ENCODE measurements around the gene RBM26.

Gene RBM26

DNA sequence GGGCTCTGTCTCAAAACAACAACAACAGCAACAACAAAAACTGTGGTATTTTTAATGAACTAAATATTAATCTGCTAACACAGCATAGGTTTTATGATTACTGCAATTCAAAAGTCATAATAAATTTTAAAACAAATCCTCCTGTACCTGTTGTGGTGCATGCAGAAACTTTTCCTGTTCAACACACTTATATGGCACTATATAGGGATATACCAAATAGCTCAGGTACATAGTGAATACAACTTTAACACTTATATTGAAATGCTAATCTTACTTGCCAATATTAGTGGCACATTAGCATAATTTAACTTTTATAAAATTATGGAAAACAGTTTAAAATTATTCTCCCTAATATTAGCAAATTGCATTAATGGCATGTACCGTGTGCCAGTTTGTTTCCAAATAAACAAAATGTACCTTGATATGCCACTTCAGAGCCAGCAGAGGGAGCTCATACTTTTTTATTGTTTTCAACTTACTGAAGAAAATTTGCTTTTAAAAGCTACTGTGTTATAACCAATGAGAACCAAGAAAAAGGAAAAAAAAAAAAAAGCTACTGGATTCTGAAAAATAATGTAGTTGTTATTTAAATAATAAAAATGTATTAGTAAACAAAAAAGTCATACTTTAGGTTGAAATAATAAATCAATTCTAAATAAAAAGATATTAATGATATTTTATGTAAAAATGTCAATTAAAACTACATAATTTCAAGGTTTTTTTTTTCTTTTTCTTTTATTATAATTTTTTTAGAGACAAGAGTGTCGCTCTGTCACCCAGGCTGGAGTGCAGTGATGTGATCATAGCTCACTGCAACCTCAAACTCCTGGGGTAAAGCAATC is 18.0 kb upstream of the RBM26 start:
- H3K27me3 ChIP-seq (ENCODE audit: control insufficient read depth, insufficient read depth, low read length, poor library complexity, severe bottlenecking) = no peaks in the 10 kb centered on the region
- 83 to 86% methylated on average over 1 to 2 of the region's 2 CpGs for WGBS, 2 experiments
- H3K36me3 ChIP-seq (ENCODE audit: control insufficient read depth, insufficient read depth, low read length) = no peaks in the 10 kb centered on the region
- no peak overlapping the region for H3K4me3 ChIP-seq (ENCODE audit: insufficient read depth, low read depth, low read length)
- no peak overlapping the region for H3K27ac ChIP-seq (ENCODE audit: insufficient read depth, low read depth, low read length, poor library complexity, severe bottlenecking)
- no peaks in the 10 kb centered on the region for H3K9me3 ChIP-seq (ENCODE audit: control insufficient read depth, low read length)
- H3K4me1 ChIP-seq (ENCODE audit: control insufficient read depth, insufficient read depth, low read length) = peaks cover 5% of the 10 kb centered on the region

DNA sequence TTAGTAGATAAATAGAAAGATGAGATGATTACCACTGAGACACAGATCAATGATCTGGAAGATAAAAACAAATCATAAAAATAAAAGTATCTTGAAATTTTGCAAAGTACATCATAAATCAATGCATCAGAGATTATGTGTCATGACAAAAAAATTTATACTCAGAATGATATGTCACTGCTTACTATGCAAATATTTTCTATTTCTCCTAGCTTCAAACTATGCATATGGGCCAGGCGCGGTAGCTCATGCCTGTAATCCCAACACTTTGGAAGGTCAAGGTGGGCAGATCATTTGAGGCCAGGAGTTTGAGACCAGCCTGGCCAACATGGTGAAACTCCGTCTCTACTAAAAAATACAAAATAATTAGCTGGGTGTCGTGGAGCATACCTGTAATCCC is 17.3 kb upstream of the RBM26 start:
- H3K4me1 ChIP-seq (ENCODE audit: control insufficient read depth, insufficient read depth, low read length) = peaks cover 5% of the 10 kb centered on the region
- no peak overlapping the region for H3K4me3 ChIP-seq (ENCODE audit: insufficient read depth, low read depth, low read length)
- H3K27me3 ChIP-seq (ENCODE audit: control insufficient read depth, insufficient read depth, low read length, poor library complexity, severe bottlenecking) = no peaks in the 10 kb centered on the region
- no peak overlapping the region for H3K27ac ChIP-seq (ENCODE audit: insufficient read depth, low read depth, low read length, poor library complexity, severe bottlenecking)
- H3K36me3 ChIP-seq (ENCODE audit: control insufficient read depth, insufficient read depth, low read length) = no peaks in the 10 kb centered on the region
- 86 to 90% methylated on average over 4 of the region's 4 CpGs for WGBS, 2 experiments
- H3K9me3 ChIP-seq (ENCODE audit: control insufficient read depth, low read length) = no peaks in the 10 kb centered on the region

DNA sequence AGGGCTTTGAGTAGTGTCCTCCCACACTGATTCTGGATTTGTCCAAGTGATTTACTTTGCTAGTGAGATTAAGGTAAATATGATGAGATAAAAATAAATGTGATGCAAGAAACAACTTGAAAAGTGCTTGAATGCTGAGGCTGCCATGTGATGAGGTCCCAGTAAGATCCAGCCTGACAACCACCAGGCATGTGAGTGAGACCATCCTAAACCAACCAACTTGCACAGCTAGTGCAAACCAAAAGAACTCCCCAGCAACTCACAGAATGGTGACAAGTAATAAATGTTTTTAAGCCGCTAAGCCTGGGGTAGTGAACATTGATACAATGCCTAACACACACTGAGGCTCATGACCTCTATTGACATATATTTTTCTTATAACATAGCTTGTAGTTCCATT is 13.3 kb upstream of the RBM26 start:
- WGBS, 2 experiments = 92 to 100% methylated on average over 1 of the region's 1 CpG
- no peak overlapping the region for H3K27ac ChIP-seq (ENCODE audit: insufficient read depth, low read depth, low read length, poor library complexity, severe bottlenecking)
- H3K4me1 ChIP-seq (ENCODE audit: control insufficient read depth, insufficient read depth, low read length) = no peaks in the 10 kb centered on the region
- H3K4me3 ChIP-seq (ENCODE audit: insufficient read depth, low read depth, low read length) = no peak overlapping the region
- H3K9me3 ChIP-seq (ENCODE audit: control insufficient read depth, low read length) = no peaks in the 10 kb centered on the region
- H3K27me3 ChIP-seq (ENCODE audit: control insufficient read depth, insufficient read depth, low read length, poor library complexity, severe bottlenecking) = no peaks in the 10 kb centered on the region
- H3K36me3 ChIP-seq (ENCODE audit: control insufficient read depth, insufficient read depth, low read length) = no peaks in the 10 kb centered on the region

DNA sequence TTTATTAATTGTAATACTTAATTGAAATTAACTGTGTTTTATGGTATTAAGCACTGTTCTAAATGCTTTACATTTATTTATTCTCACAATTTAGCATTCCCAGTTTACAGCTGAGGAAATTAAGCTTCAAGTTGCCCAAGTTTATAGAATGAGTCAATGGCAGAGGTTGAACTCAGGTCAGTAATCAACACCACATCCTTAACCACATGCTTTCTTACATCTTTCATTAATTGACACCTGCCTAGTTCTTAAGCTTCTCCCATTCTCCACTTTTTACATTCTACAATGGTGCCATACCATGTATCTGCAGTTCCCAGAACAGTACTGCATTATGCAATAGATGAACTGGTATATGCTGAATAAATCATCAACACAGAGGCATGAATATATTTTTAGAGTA is 11.7 kb upstream of the RBM26 start:
- Histone ChIP-seq H3K27ac (ENCODE audit: insufficient read depth, low read depth, low read length, poor library complexity, severe bottlenecking) (no peak overlapping the region), H3K9me3 (ENCODE audit: control insufficient read depth, low read length) (no peaks in the 10 kb centered on the region), H3K4me3 (ENCODE audit: insufficient read depth, low read depth, low read length) (no peak overlapping the region), H3K27me3 (ENCODE audit: control insufficient read depth, insufficient read depth, low read length, poor library complexity, severe bottlenecking) (no peaks in the 10 kb centered on the region), H3K36me3 (ENCODE audit: control insufficient read depth, insufficient read depth, low read length) (no peaks in the 10 kb centered on the region), H3K4me1 (ENCODE audit: control insufficient read depth, insufficient read depth, low read length) (no peaks in the 10 kb centered on the region)

DNA sequence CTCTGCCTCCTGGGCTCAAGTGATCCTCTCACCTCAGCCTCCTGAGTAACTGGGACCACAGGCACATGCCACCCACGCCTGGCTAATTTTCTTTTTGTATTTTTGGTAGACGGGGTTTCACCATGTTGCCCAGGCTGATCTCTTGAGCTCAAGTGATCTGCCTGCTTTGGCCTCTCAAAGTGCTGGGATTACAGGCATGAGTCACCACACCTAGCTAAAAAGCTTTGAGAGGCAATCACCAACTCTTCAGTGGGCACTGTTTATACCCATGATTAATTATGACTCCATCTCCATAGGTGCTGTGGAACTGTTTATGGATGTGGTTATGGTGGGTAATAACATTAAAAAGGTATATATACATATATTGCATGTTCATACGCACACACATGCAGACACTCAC is 7.5 kb upstream of the RBM26 start:
- H3K4me3 ChIP-seq (ENCODE audit: insufficient read depth, low read depth, low read length) = no peak overlapping the region
- no peaks in the 10 kb centered on the region for H3K27me3 ChIP-seq (ENCODE audit: control insufficient read depth, insufficient read depth, low read length, poor library complexity, severe bottlenecking)
- no peaks in the 10 kb centered on the region for H3K9me3 ChIP-seq (ENCODE audit: control insufficient read depth, low read length)
- WGBS, 2 experiments = 90% methylated on average over 2 of the region's 3 CpGs
- no peaks in the 10 kb centered on the region for H3K36me3 ChIP-seq (ENCODE audit: control insufficient read depth, insufficient read depth, low read length)
- no peak overlapping the region for H3K27ac ChIP-seq (ENCODE audit: insufficient read depth, low read depth, low read length, poor library complexity, severe bottlenecking)
- H3K4me1 ChIP-seq (ENCODE audit: control insufficient read depth, insufficient read depth, low read length) = no peaks in the 10 kb centered on the region

- Histone ChIP-seq H3K4me1 (ENCODE audit: control insufficient read depth, insufficient read depth, low read length) (peaks cover 13% of the 10 kb centered on the region), H3K9me3 (ENCODE audit: control insufficient read depth, low read length) (no peaks in the 10 kb centered on the region), H3K4me3 (ENCODE audit: insufficient read depth, low read depth, low read length) (no peak overlapping the region), H3K27ac (ENCODE audit: insufficient read depth, low read depth, low read length, poor library complexity, severe bottlenecking) (no peak overlapping the region), H3K27me3 (ENCODE audit: control insufficient read depth, insufficient read depth, low read length, poor library complexity, severe bottlenecking) (no peaks in the 10 kb centered on the region), H3K36me3 (ENCODE audit: control insufficient read depth, insufficient read depth, low read length) (no peaks in the 10 kb centered on the region)
- WGBS, 2 experiments = 66 to 69% methylated on average over 4 of the region's 4 CpGs
Measured at GRCh38 chr13:79409828-79410227, 3.8 kb upstream of the RBM26 start.

DNA sequence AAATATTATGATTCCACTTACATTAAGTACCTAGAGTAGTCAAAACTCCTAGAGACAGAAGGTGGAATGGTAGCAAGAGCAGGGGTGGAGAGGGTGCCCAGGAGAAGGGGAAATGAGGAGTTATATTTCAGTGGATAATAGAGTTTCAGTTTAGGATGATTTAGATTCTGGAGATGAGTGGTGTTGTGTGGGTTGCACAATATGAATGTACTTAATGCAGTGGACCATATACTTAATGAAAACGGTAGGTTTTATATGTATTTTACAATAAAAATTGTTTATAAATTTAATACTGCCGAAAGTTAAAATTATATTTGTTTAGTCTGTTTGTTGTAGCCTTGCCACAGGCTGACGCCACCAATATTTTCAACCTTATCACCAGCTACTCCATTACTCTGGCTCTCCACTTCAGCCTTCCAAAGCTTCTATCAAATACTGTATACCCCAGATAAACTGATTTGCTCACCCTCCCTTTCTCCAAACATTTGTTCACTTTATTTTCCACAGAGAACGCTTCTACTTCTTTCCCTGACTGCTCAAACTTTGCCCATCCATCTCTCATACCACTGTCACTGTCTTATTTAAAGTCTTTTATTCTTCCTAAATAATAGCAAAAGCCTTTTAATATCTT is 1.4 kb upstream of the RBM26 start:
- 96 to 100% methylated on average over 2 to 3 of the region's 4 CpGs for WGBS, 2 experiments
- no peak overlapping the region for H3K27ac ChIP-seq (ENCODE audit: insufficient read depth, low read depth, low read length, poor library complexity, severe bottlenecking)

GRCh38 chr13:79406597-79406908 is 498 bp upstream of the RBM26 start:
- Histone ChIP-seq H3K36me3 (ENCODE audit: control insufficient read depth, insufficient read depth, low read length) (no peaks in the 10 kb centered on the region), H3K9me3 (ENCODE audit: control insufficient read depth, low read length) (no peaks in the 10 kb centered on the region), H3K4me3 (ENCODE audit: insufficient read depth, low read depth, low read length) (peak overlapping the region; percentile 84), H3K4me1 (ENCODE audit: control insufficient read depth, insufficient read depth, low read length) (peaks cover 13% of the 10 kb centered on the region), H3K27me3 (ENCODE audit: control insufficient read depth, insufficient read depth, low read length, poor library complexity, severe bottlenecking) (no peaks in the 10 kb centered on the region), H3K27ac (ENCODE audit: insufficient read depth, low read depth, low read length, poor library complexity, severe bottlenecking) (peak overlapping the region; percentile 41)
- WGBS, 2 experiments = 0 to 4% methylated on average over 2 to 3 of the region's 4 CpGs

More for the DNA sequence above, 1.4 kb upstream of the RBM26 start:
- H3K9me3 ChIP-seq (ENCODE audit: control insufficient read depth, low read length) = no peaks in the 10 kb centered on the region
- H3K4me1 ChIP-seq (ENCODE audit: control insufficient read depth, insufficient read depth, low read length) = peaks cover 13% of the 10 kb centered on the region
- peak overlapping the region; percentile 84 for H3K4me3 ChIP-seq (ENCODE audit: insufficient read depth, low read depth, low read length)
- H3K27me3 ChIP-seq (ENCODE audit: control insufficient read depth, insufficient read depth, low read length, poor library complexity, severe bottlenecking) = no peaks in the 10 kb centered on the region
- no peaks in the 10 kb centered on the region for H3K36me3 ChIP-seq (ENCODE audit: control insufficient read depth, insufficient read depth, low read length)

GRCh38 chr13:79405501-79405830 is 589 bp downstream of the RBM26 start:
- Histone ChIP-seq H3K4me3 (ENCODE audit: insufficient read depth, low read depth, low read length) (peak overlapping the region; percentile 84), H3K9me3 (ENCODE audit: control insufficient read depth, low read length) (no peaks in the 10 kb centered on the region), H3K27me3 (ENCODE audit: control insufficient read depth, insufficient read depth, low read length, poor library complexity, severe bottlenecking) (no peaks in the 10 kb centered on the region), H3K36me3 (ENCODE audit: control insufficient read depth, insufficient read depth, low read length) (no peaks in the 10 kb centered on the region), H3K27ac (ENCODE audit: insufficient read depth, low read depth, low read length, poor library complexity, severe bottlenecking) (peak overlapping the region; percentile 94), H3K4me1 (ENCODE audit: control insufficient read depth, insufficient read depth, low read length) (peaks cover 13% of the 10 kb centered on the region)
- WGBS, 2 experiments = 0% methylated on average over 19 of the region's 19 CpGs

GRCh38 chr13:79404985-79405384 is 1.1 kb downstream of the RBM26 start:
- H3K4me1 ChIP-seq (ENCODE audit: control insufficient read depth, insufficient read depth, low read length) = peaks cover 13% of the 10 kb centered on the region
- peak overlapping the region; percentile 84 for H3K4me3 ChIP-seq (ENCODE audit: insufficient read depth, low read depth, low read length)
- no peaks in the 10 kb centered on the region for H3K36me3 ChIP-seq (ENCODE audit: control insufficient read depth, insufficient read depth, low read length)
- no peak overlapping the region for H3K27ac ChIP-seq (ENCODE audit: insufficient read depth, low read depth, low read length, poor library complexity, severe bottlenecking)
- H3K9me3 ChIP-seq (ENCODE audit: control insufficient read depth, low read length) = no peaks in the 10 kb centered on the region
- WGBS, 2 experiments = 3 to 4% methylated on average over 10 of the region's 10 CpGs
- H3K27me3 ChIP-seq (ENCODE audit: control insufficient read depth, insufficient read depth, low read length, poor library complexity, severe bottlenecking) = no peaks in the 10 kb centered on the region

All from ectodermal cell (in vitro differentiated cells).